Measurements from ENCODE around the gene SGK1.

GRCh38 chr6:134318236-134318973 lies 493 bp upstream of the SGK1 start:
- no peak for TF ChIP-seq POLR2A (IDR thresholded peaks at IDR 0.05; ENCODE audit: low read depth, low read length)
- TF ChIP-seq POLR2AphosphoS5 (IDR thresholded peaks at IDR 0.05; ENCODE audit: low read depth, low read length): no peak
- no peak for TF ChIP-seq POU2F2 (IDR thresholded peaks at IDR 0.05; ENCODE audit: low read depth, low read length)
- no peak for TF ChIP-seq TAF1 (IDR thresholded peaks at IDR 0.05; ENCODE audit: low read depth, low read length)
- TF ChIP-seq SPI1 (IDR thresholded peaks at IDR 0.05; ENCODE audit: low read depth, low read length): no peak
- TF ChIP-seq PAX5 (IDR thresholded peaks at IDR 0.05; ENCODE audit: insufficient read depth, low read length, severe bottlenecking): no peak
